ENCODE measurements around the gene TANGO2.

TANGO2 gene

GRCh38 chr22:19983741-19984140 is 37.2 kb upstream of the TANGO2 start:
- DNase-seq (ENCODE audit: low spot score), result no peak

GRCh38 chr22:19984201-19984753 is 36.6 kb upstream of the TANGO2 start:
- DNase-seq (ENCODE audit: low spot score), result no peak

- no peak for DNase-seq (ENCODE audit: low spot score)
Measured at GRCh38 chr22:19984851-19985811, 35.8 kb upstream of the TANGO2 start.

- DNase-seq (ENCODE audit: low spot score), result no peak
Measured at GRCh38 chr22:19986011-19986409, 34.9 kb upstream of the TANGO2 start.

- DNase-seq (ENCODE audit: low spot score), result peak; percentile 96
Measured at GRCh38 chr22:19986410-19987341, 34.2 kb upstream of the TANGO2 start.

GRCh38 chr22:19987394-19988306 is 33.3 kb upstream of the TANGO2 start:
- no peak for DNase-seq (ENCODE audit: low spot score)

GRCh38 chr22:19988331-19988808 is 32.5 kb upstream of the TANGO2 start:
- no peak for DNase-seq (ENCODE audit: low spot score)

- no peak for DNase-seq (ENCODE audit: low spot score)
Measured at GRCh38 chr22:19988965-19989724, 31.8 kb upstream of the TANGO2 start.

GRCh38 chr22:19989725-19990067 is 31.2 kb upstream of the TANGO2 start:
- no peak for DNase-seq (ENCODE audit: low spot score)

- no peak for DNase-seq (ENCODE audit: low spot score)
Measured at GRCh38 chr22:19990188-19990587, 30.7 kb upstream of the TANGO2 start.

GRCh38 chr22:19990609-19991394 is 30.1 kb upstream of the TANGO2 start:
- DNase-seq (ENCODE audit: low spot score), result no peak

GRCh38 chr22:19991395-19991644 is 29.6 kb upstream of the TANGO2 start:
- DNase-seq (ENCODE audit: low spot score), result no peak

- no peak for DNase-seq (ENCODE audit: low spot score)
Measured at GRCh38 chr22:19991645-19992451, 29.1 kb upstream of the TANGO2 start.

GRCh38 chr22:19992481-19992911 is 28.4 kb upstream of the TANGO2 start:
- no peak for DNase-seq (ENCODE audit: low spot score)

- no peak for DNase-seq (ENCODE audit: low spot score)
Measured at GRCh38 chr22:19992921-19993355, 28.0 kb upstream of the TANGO2 start.

- no peak for DNase-seq (ENCODE audit: low spot score)
Measured at GRCh38 chr22:19993926-19994325, 27.0 kb upstream of the TANGO2 start.

- DNase-seq (ENCODE audit: low spot score), result no peak
Measured at GRCh38 chr22:19994851-19995610, 25.9 kb upstream of the TANGO2 start.
